Large intestine (tissue), 3 donors: ENCODE measurements around the gene WASF2. TPM values are rescaled to one million over a fixed set of nuclear protein-coding genes. Genes with fewer than 3 reads are reported as not detected.

Experiments
- DNase-seq, 2 donors: peaks; one replicate each; pipeline versions ENCODE4 v3.0.0 to v3.0.0-alpha.2; 2013
- H3K27ac ChIP-seq: one replicate; pipeline ENCODE4 v1.5.1; 2013; ENCODE audit warnings: low read length
- H3K27me3 ChIP-seq: 2 replicates; pipeline ENCODE4 v1.6.1; 2013; ENCODE audit warnings: low read length; ENCODE audit not compliant: control insufficient read depth, insufficient read depth
- H3K36me3 ChIP-seq: 2 replicates; pipeline ENCODE4 v1.6.1; 2013; ENCODE audit warnings: low read length; ENCODE audit not compliant: control insufficient read depth, insufficient read depth
- H3K4me1 ChIP-seq: one replicate; pipeline ENCODE4 v1.6.1; 2013; ENCODE audit warnings: low read length; ENCODE audit not compliant: control insufficient read depth, insufficient read depth
- H3K4me3 ChIP-seq: one replicate; pipeline ENCODE4 v1.5.1; 2013; ENCODE audit warnings: low read length
- H3K9me3 ChIP-seq: one replicate; pipeline ENCODE4 v1.6.1; 2013; ENCODE audit warnings: mild to moderate bottlenecking, low read depth, low read length, moderate library complexity; ENCODE audit not compliant: control insufficient read depth
- WGBS: methylation state at CpG from one replicate; pipeline ENCODE4 v1.1.5; 2013; ENCODE audit warnings: low lambda C conversion rate; ENCODE audit not compliant: insufficient coverage; 5-methylcytosine and 5-hydroxymethylcytosine counted together
- polyA plus RNA-seq: library from polyadenylated mRNA; unstranded; fragments of 120-200 nt; gene quantifications from one replicate; pipeline ENCODE4 v1.2.1, GENCODE V29; 2013

The WASF2 gene
- polyA plus RNA-seq, 1 donor = 56.0 TPM

DNA sequence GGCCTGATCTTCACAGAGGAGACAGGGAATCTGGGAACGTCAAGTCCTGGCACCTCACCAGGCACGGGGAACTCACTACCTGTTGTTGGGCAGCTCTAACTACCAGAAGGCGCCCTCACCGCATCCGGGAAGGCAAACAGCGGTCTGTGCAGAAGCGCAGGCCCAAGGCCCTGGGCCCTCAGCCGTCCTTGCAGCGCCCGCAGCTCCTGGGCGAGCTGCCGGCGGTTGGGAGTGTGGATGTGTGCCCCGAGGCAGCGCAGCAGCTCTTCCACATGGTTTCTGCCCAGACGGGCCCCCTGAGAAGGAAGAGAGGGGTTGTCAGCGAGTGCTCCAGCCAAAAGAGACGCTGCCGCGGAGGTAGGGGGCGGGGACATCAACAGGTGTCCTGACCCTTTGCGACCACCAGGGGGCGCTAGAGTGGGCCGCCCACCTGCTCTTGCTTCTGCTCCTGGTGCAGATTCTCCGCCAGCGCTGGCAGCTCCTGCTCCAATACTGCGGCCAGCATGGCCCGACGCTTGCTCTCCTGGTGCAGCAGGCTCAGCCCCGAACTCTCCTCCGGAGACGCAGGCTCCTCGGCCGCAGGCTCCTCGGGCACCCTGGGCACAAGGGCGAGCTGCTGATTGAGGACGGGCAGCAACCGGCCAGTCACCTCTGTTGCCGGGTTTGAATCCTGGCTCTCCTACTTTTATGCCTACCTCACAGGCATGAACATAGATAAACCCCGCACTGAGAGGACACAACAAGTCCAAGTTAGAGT is 132.5 kb downstream of the WASF2 start:
- Histone ChIP-seq H3K4me1 (peaks cover 14% of the 10 kb centered on the region), H3K9me3 (peaks cover 7% of the 10 kb centered on the region), H3K4me3 (peak overlapping the region; percentile 35), H3K27ac (no peak overlapping the region), H3K36me3 (no peaks in the 10 kb centered on the region), H3K27me3 (peaks cover 31% of the 10 kb centered on the region)
- peak; percentile 59 to 61 for DNase-seq
- WGBS = no CpG with 5 or more reads among the region's 40 CpGs

DNA sequence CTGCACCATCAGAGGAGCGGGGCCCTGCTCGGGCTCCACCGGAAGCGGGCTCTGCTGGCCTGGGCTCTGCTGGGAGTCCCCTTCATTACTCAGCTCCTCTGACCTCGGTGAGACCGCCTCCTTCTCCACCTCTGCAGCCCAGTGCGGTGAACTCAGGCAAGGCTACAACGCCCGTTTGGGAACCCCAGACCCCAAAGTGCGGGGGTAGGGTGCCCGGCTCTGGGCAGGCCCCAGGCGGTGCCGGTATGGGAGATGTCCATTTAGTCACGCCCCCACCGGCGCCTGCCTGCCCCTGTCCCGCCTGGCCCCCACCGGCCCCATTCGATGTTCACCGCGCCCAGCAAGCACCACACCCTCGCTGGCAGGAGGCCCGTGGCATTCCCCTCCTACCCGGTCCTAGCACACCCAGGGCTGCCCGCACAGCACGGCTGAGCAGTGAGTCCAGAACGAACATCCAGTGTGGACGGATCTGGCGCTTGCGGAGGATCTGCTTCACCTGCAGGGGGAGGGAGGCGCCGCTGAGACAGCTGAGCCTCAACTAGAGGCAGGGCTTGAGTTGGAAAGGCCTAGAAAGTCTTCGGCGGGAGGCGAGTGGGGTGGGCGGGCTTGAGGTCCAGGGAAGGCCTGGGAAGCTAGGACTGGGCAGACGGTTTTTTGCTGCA is 133.2 kb downstream of the WASF2 start:
- Histone ChIP-seq H3K4me3 (peak overlapping the region; percentile 35), H3K9me3 (peaks cover 7% of the 10 kb centered on the region), H3K27me3 (peaks cover 31% of the 10 kb centered on the region), H3K4me1 (peaks cover 16% of the 10 kb centered on the region), H3K27ac (no peak overlapping the region), H3K36me3 (no peaks in the 10 kb centered on the region)
- no peak for DNase-seq
- no CpG with 5 or more reads among the region's 37 CpGs for WGBS

DNA sequence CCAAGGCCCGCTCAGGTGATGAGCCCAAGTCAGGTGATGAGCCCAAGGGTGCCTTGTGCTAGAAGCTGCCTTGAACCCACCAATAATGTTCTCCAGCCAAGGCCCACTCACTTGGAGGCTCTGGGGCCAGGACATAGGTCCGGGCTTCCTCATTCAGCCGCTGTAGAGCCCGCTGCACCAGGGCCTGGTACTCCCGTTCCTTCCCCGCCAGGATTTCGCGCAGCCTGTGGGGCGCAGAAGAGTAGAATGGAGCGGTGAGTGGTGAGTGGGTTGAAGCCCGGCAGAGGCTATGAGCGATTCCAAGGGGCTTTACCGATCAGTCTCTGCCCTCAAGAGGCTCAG is 133.7 kb downstream of the WASF2 start:
- peaks cover 31% of the 10 kb centered on the region for H3K27me3 ChIP-seq
- H3K4me3 ChIP-seq = no peak overlapping the region
- no peak overlapping the region for H3K27ac ChIP-seq
- DNase-seq = no peak
- H3K4me1 ChIP-seq = peaks cover 20% of the 10 kb centered on the region
- no CpG with 5 or more reads among the region's 13 CpGs for WGBS
- H3K36me3 ChIP-seq = no peaks in the 10 kb centered on the region
- H3K9me3 ChIP-seq = peaks cover 7% of the 10 kb centered on the region

DNA sequence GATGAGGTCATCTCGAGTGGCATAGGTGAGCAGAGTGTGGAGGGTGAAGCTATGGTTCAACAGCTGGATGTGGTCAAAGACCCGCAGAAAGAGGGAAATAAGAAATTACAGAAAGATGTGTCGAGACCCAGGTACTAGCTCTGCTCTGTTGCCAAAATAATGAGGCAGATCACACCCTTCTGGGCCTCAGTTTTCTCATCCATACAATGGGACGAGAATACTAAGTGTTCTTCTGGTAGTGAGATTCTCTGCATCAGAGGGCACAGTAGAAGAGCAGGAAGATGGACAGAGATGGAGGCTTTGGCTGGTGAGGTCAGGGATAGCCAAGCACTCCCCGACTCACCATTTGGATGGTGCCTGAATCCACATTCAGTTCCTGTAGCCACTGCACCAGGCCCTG is 134.3 kb downstream of the WASF2 start:
- Histone ChIP-seq H3K4me3 (no peak overlapping the region), H3K36me3 (no peaks in the 10 kb centered on the region), H3K9me3 (peaks cover 8% of the 10 kb centered on the region), H3K27me3 (peaks cover 31% of the 10 kb centered on the region), H3K4me1 (peaks cover 26% of the 10 kb centered on the region), H3K27ac (no peak overlapping the region)
- DNase-seq = no peak
- 100% methylated on average over 1 of the region's 5 CpGs for WGBS

Other genes starting within 250 kb of the WASF2 start
- gene TMEM222, start 168.0 kb downstream of the WASF2 start, polyA plus RNA-seq = 41.2 TPM
- 9.8 TPM for gene SYTL1, start 148.1 kb downstream of the WASF2 start, polyA plus RNA-seq
- 6.5 TPM for gene MAP3K6, start 123.2 kb downstream of the WASF2 start, polyA plus RNA-seq
- 0.13 TPM for gene FCN3, start 115.3 kb downstream of the WASF2 start, polyA plus RNA-seq
- not detected for gene CD164L2, start 106.8 kb downstream of the WASF2 start, polyA plus RNA-seq
- gene GPR3, start 97.5 kb downstream of the WASF2 start, polyA plus RNA-seq = 0.27 TPM
- gene AHDC1, start 114.0 kb upstream of the WASF2 start, polyA plus RNA-seq = 19.5 TPM
- 4.0 TPM for gene FGR, start 145.0 kb upstream of the WASF2 start, polyA plus RNA-seq
- 23.1 TPM for gene IFI6, start 182.0 kb upstream of the WASF2 start, polyA plus RNA-seq
- gene FAM76A, start 235.8 kb upstream of the WASF2 start, polyA plus RNA-seq = 9.7 TPM